ENCODE results near the gene TBCD. TPM values are rescaled to one million over a fixed set of nuclear protein-coding genes. Genes with fewer than 3 reads are reported as not detected.
"Not testable (repeated sequence)": the region's sequence is repeated elsewhere in the genome, so short reads cannot be mapped to it uniquely, and the experiment has no call there.

Gene TBCD
- total RNA-seq, 2 experiments from 2014 or later = 71.8 to 75.3 TPM

GRCh38 chr17:82963104-82963950 lies 211.5 kb downstream of the TBCD start:
- CTCF ChIA-PET = interaction anchor here (0.8 kb wide), 1 partner anchor 198 kb away, joined by 3 read pairs; no protein-coding TSS in a partner anchor
- Mint-ChIP-seq H3K27me3 (ENCODE audit: low read depth) (no peaks in the 10 kb centered on the region), H3K36me3 (ENCODE audit: low read depth) (peaks cover 2% of the 10 kb centered on the region), H3K27ac (no peak overlapping the region), H3K4me1 (ENCODE audit: low read depth) (peaks cover 6% of the 10 kb centered on the region), H3K4me3 (no peak overlapping the region), H3K9me3 (no peaks in the 10 kb centered on the region)
- DNase-seq = peak; percentile 66
- intact Hi-C loops (cut with micrococcal nuclease) = no loop called here

GRCh38 chr17:82964451-82964850 lies 212.6 kb downstream of the TBCD start:
- H3K9me3 Mint-ChIP-seq; H3K36me3 Mint-ChIP-seq (ENCODE audit: low read depth); H3K27me3 Mint-ChIP-seq (ENCODE audit: low read depth); H3K4me1 Mint-ChIP-seq (ENCODE audit: low read depth); intact Hi-C loops (cut with micrococcal nuclease); H3K4me3 Mint-ChIP-seq; DNase-seq; H3K27ac Mint-ChIP-seq: not testable (repeated sequence)
- CTCF ChIA-PET = interaction anchor here (0.8 kb wide), 1 partner anchor 197 kb away, joined by 3 read pairs; no protein-coding TSS in a partner anchor

- no peaks in the 10 kb centered on the region for H3K36me3 Mint-ChIP-seq (ENCODE audit: low read depth)
- H3K9me3 Mint-ChIP-seq = no peaks in the 10 kb centered on the region
- no peak for DNase-seq
- H3K4me1 Mint-ChIP-seq (ENCODE audit: low read depth) = peaks cover 6% of the 10 kb centered on the region
- no peak overlapping the region for H3K4me3 Mint-ChIP-seq
- CTCF ChIA-PET = no interaction called here
- intact Hi-C loops (cut with micrococcal nuclease) = no loop called here
- no peak overlapping the region for H3K27ac Mint-ChIP-seq
- no peaks in the 10 kb centered on the region for H3K27me3 Mint-ChIP-seq (ENCODE audit: low read depth)
These were observed 213.0 kb downstream of the TBCD start for GRCh38 chr17:82964851-82965341.

- no peaks in the 10 kb centered on the region for H3K27me3 Mint-ChIP-seq (ENCODE audit: low read depth)
- intact Hi-C loops (cut with micrococcal nuclease) = no loop called here
- DNase-seq = no peak
- H3K4me3 Mint-ChIP-seq = no peak overlapping the region
- H3K27ac Mint-ChIP-seq = no peak overlapping the region
- no peaks in the 10 kb centered on the region for H3K9me3 Mint-ChIP-seq
- peaks cover 6% of the 10 kb centered on the region for H3K4me1 Mint-ChIP-seq (ENCODE audit: low read depth)
- CTCF ChIA-PET = no interaction called here
- H3K36me3 Mint-ChIP-seq (ENCODE audit: low read depth) = no peaks in the 10 kb centered on the region
These were observed 213.5 kb downstream of the TBCD start for GRCh38 chr17:82965371-82965770.

- Mint-ChIP-seq H3K27me3 (ENCODE audit: low read depth) (no peaks in the 10 kb centered on the region), H3K9me3 (no peaks in the 10 kb centered on the region), H3K4me3 (no peak overlapping the region), H3K4me1 (ENCODE audit: low read depth) (peaks cover 7% of the 10 kb centered on the region), H3K27ac (no peak overlapping the region), H3K36me3 (ENCODE audit: low read depth) (no peaks in the 10 kb centered on the region)
- DNase-seq = no peak
- CTCF ChIA-PET = no interaction called here
- intact Hi-C loops (cut with micrococcal nuclease) = no loop called here
These were observed 214.6 kb downstream of the TBCD start for GRCh38 chr17:82966415-82966814.

GRCh38 chr17:82967268-82968032 lies 215.6 kb downstream of the TBCD start:
- no peaks in the 10 kb centered on the region for H3K27me3 Mint-ChIP-seq (ENCODE audit: low read depth)
- no peaks in the 10 kb centered on the region for H3K36me3 Mint-ChIP-seq (ENCODE audit: low read depth)
- peaks cover 7% of the 10 kb centered on the region for H3K4me1 Mint-ChIP-seq (ENCODE audit: low read depth)
- intact Hi-C loops (cut with micrococcal nuclease) = no loop called here
- no peaks in the 10 kb centered on the region for H3K9me3 Mint-ChIP-seq
- no peak overlapping the region for H3K4me3 Mint-ChIP-seq
- CTCF ChIA-PET = no interaction called here
- H3K27ac Mint-ChIP-seq = no peak overlapping the region
- DNase-seq = no peak

- H3K27me3 Mint-ChIP-seq (ENCODE audit: low read depth); H3K9me3 Mint-ChIP-seq; H3K27ac Mint-ChIP-seq; intact Hi-C loops (cut with micrococcal nuclease); H3K36me3 Mint-ChIP-seq (ENCODE audit: low read depth); CTCF ChIA-PET; H3K4me3 Mint-ChIP-seq; DNase-seq; H3K4me1 Mint-ChIP-seq (ENCODE audit: low read depth): not testable (repeated sequence)
These were observed 216.4 kb downstream of the TBCD start for GRCh38 chr17:82968033-82968841.

- Mint-ChIP-seq H3K4me1 (ENCODE audit: low read depth) (peaks cover 2% of the 10 kb centered on the region), H3K9me3 (no peaks in the 10 kb centered on the region), H3K27me3 (ENCODE audit: low read depth) (no peaks in the 10 kb centered on the region), H3K27ac (no peak overlapping the region), H3K4me3 (no peak overlapping the region), H3K36me3 (ENCODE audit: low read depth) (no peaks in the 10 kb centered on the region)
- no peak for DNase-seq
- CTCF ChIA-PET = no interaction called here
- intact Hi-C loops (cut with micrococcal nuclease) = no loop called here
These were observed 218.2 kb downstream of the TBCD start for GRCh38 chr17:82970067-82970466.

GRCh38 chr17:82970818-82971590 lies 219.1 kb downstream of the TBCD start:
- DNase-seq = no peak
- Mint-ChIP-seq H3K27ac (no peak overlapping the region), H3K36me3 (ENCODE audit: low read depth) (no peaks in the 10 kb centered on the region), H3K27me3 (ENCODE audit: low read depth) (no peaks in the 10 kb centered on the region), H3K9me3 (no peaks in the 10 kb centered on the region), H3K4me3 (no peak overlapping the region), H3K4me1 (ENCODE audit: low read depth) (peaks cover 2% of the 10 kb centered on the region)
- CTCF ChIA-PET = no interaction called here
- intact Hi-C loops (cut with micrococcal nuclease) = no loop called here

GRCh38 chr17:82972836-82973372 lies 221.0 kb downstream of the TBCD start:
- Mint-ChIP-seq H3K27me3 (ENCODE audit: low read depth) (no peaks in the 10 kb centered on the region), H3K4me3 (no peak overlapping the region), H3K4me1 (ENCODE audit: low read depth) (peaks cover 2% of the 10 kb centered on the region), H3K27ac (no peak overlapping the region), H3K36me3 (ENCODE audit: low read depth) (no peaks in the 10 kb centered on the region), H3K9me3 (no peaks in the 10 kb centered on the region)
- intact Hi-C loops (cut with micrococcal nuclease) = no loop called here
- no peak for DNase-seq
- CTCF ChIA-PET = no interaction called here

- Mint-ChIP-seq H3K36me3 (ENCODE audit: low read depth) (no peaks in the 10 kb centered on the region), H3K27ac (no peak overlapping the region), H3K4me3 (no peak overlapping the region), H3K4me1 (ENCODE audit: low read depth) (peaks cover 8% of the 10 kb centered on the region), H3K27me3 (ENCODE audit: low read depth) (no peaks in the 10 kb centered on the region), H3K9me3 (no peaks in the 10 kb centered on the region)
- CTCF ChIA-PET = no interaction called here
- DNase-seq = no peak
- intact Hi-C loops (cut with micrococcal nuclease) = no loop called here
These were observed 221.7 kb downstream of the TBCD start for GRCh38 chr17:82973456-82974135.
